Activated naive CD8-positive, alpha-beta T cell treated with anti-CD3 and anti-CD28 coated beads, Interleukin-2, amount 50 U/mL, for 16 hours (primary cell): ENCODE results near the gene PLEKHA7.

ENCODE experiments used
- DNase-seq: peaks from one replicate; pipeline ENCODE4 v3.0.0-alpha.2; 2020; ENCODE audit warnings: low read depth, low spot score

The PLEKHA7 gene

DNA sequence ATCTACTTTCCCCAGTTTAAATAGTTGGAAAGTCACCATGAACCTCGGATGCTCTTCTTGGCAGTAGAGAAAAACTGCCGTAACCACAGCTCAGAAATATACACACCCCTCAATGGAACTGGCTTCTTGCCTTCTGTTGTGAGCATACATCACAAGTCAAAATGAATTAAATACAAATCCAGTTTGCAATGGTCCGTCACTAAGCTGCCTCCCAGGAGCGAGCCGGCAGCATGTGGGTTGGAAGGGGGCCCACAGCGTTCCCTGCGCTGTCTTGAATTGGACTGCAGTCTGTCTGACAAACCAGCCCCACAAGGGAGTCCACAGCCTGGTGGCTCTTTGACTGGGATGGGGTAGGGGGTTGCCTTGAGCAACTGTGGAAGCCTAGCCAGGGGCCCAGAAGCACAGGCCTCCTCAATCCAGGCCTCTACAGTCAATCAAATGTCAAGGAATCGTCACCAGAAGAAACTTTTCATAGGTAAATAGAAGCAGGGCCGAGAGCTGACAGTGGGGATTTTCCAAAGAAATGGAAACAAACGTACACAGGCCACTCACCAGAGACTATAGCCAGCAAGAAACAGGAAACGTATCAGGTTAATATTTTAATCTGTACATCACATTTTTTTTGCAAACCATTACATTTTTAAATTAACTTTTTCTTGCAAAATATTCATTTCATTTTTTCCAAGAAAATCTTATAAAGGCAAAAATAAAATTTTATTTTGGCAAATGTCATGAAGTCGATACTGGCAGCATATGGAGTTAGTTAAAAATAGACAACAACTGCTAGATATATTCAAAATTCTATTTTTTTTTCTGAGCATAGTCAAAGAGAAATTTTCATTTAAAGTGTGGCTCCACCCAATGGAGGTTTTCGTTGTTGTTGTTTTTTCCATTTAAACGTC, 237.3 kb downstream of the PLEKHA7 start:
- no peak for DNase-seq

DNA sequence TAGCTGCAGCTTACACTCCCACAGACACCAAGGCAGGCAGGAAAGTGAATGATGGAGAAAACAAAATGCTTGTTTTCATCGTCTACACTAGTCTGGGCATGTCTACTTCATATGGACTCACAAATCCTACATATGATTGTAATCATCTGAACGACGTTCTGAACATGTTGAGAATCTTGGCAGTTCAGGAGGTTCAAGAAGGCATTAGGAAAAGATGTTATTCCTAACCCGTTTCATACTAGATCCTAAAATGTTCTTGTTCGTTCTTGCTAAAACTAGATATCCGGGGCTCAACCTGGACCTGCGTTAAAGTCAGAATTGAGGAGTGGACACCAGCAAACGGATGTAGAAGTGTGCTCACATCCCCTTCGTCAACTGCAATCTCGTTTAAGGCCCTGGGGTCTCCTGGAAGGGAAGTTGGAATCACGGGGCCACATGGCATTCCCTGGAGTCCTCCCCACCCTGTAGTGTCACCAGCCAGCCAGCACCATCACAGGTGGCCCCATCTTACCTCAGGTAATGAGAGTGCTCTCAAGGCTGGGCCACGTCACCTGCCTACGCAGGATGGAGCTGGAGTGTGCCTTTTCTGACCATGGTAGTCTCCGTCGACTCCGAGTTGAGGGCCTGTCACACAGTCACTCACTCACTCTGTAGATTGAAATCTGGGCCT, 238.5 kb downstream of the PLEKHA7 start:
- no peak for DNase-seq

DNA sequence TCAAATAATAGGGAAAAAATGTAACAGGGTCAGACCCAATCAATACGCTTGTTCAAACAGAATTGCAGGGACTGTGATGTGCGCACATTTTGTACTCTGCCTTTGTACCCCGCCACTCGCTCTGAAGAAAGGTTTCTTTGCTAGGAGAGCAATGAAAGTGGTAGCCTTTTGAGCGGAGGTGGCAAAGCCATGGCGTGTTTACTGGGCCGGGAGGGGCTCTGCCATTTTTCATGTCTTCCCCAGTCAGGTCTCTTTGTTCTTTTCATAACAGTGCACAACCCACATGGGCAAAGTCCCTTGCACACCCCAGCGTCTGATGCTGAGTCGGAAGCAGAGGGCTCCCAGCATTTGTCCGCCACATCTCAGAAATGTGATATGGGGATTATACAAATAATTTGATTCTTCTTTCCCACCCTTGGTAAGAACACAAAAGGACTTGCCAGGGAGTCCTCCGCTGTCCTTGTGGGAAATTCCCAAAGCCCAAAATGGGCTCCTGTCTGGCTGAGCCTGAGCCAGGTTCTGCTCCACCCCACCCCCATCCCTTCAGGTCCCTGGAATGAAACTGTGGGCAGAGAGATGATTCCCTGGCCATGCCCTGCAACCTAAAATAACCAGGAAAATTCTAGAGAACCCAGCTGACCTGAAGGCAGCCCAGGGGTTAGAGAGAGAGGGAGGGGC, 239.1 kb downstream of the PLEKHA7 start:
- no peak for DNase-seq

DNA sequence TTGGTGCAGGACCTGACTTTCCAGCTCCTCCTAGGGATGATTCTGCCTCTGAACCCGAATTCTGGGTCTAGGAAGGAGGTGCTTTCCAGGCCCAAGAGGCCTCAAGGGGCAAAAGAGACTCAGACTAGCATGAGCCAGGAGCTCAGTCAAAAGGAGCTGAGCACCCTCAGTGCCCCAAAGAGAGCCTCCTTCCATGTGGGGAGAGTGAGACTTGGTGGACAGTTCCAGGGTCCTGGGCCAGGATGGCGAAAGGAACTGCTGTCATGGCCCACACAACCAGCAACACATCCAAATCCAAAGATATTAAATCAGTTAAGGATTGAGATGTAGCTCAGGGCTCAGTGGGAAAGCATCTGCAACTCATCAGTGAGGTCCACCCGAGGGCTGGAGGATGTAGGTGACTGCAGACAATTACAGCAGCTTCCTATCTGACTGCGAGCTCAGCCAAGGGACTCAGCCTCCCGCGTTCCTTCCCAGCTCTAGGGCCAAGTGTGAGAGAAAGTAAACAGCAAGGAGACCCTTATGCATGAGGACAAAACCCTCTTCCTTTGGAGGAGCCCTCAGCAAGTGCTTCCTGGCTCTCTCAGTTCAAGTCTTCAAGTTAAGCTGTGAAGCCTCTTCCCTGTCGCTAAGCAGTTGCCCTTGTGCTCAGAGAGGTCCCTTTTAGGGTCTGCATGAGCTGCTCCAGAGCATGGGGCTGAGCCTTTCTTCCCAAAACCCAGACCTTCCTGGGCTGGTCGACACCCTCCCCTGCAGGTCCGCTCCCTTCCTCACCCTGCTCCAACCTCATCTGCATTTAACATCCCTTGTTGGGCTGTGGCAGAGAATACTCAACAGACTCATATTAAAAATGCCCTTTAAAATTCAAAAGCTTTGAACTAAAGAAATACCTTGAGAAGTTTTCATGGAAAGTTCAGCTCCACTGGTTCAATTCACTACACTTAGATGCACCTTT, 240.0 kb downstream of the PLEKHA7 start:
- DNase-seq, result no peak

DNA sequence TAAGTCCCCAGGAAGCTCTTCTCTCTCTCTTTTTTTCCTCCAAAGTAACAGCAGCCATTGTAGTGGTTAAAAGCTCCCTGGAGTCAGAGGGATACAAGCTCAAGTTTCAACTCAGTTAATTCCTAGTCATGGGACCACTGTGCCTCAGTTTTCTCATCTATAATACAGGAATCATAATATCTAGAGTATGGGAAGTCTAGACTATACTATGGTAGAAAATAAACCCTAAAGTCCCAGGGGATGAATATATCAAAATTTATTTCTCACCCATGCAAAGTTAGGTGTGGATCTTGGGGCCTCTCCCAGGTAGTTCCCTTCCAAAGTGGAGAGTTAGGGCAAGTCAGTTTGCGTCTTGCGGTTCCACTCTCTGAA, 242.1 kb downstream of the PLEKHA7 start:
- DNase-seq, result no peak

DNA sequence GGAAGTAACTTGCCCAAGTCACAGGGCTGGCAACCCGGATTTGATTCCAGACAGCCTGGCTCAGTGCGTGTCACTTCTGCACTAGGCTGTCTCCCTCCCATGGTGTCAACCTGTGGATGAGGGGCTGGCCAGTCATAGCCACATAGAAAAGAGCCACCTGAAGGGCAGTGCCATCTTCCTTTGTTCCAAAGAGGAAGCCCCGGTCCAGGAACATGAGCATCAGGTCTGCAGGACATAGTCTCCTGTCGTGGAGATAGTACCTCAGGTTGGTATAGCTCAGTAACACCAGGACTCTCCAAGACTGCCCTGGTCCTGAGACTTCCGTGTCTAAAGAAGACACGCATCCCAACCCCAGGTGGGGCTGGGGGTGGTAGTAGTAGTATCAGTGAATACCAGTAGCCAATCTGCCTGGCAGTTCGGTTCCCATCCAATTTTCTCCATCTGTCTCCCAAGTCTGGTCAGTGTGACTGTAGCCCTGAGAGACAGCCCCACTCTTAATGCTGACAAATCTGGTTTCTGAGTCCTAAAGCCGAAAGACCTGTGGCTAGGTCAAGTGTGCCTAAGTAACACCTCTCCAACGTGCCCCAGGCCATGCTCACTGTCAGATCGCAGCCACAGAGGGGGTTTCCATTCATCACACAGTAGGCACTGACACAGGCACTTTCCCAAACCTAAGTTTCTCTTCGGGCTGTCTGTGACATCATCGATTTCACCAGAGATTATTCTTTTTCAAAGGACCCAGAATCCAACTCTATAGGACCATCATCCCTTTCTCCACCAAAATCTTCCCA, 242.7 kb downstream of the PLEKHA7 start:
- DNase-seq, result no peak

DNA sequence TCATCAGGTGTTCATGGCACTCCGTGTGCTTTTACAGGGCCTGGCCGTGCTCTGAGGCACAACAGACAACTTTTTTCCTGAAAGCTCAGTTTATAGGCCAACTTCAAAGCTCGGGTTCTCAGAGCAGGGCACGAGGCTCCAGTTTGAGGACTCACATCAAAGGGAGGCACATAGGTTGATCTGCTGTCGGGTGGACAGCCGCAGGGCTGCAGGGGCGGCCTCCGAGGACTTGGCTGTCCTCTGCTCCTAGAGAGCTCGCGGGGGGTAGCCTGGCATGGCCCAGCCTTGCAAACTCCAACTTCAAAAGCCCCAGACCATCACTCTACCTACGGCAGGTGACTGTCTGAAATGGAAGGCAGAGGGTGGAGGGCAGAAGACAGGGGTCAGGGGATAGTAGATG, 244.2 kb downstream of the PLEKHA7 start:
- no peak for DNase-seq

DNA sequence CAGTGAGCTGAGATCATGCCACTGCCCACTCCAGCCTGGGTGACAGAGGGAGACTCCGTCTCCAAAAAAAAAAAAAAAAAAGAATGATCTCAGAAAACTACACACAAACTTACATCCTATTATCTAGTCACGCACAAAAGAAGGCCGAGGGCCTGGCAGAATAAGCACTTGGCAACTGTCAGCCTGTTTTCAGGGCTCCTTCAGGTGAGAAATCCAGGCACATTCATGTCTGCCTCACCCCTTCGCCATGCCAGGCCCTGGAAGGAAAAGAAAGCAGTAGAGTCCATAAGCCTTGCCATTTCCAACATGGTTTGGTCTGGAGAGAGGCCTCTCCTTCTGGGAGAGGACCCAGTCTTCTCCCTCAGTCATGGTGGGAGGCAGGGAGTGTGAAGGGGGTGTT, 244.8 kb downstream of the PLEKHA7 start:
- DNase-seq, result no peak

DNA sequence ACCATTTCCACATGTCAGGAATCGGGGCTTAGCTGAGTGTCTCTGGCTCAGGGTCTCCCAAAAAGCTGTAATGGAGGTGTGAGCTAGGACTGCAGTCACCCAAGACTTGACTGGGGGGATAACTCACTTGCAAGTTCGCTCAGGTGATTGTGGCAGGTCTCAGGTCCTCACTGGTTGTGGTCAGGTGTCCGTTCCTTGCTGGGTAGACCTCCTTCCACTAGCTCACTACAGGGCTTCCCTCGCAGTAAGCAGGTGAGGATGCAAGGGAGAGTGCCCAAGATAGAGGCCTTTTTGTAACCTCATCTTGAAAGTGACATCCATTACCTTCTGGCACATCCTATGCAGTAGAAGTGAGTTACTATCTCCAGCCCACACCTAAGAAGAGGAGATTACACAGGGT, 246.3 kb downstream of the PLEKHA7 start:
- no peak for DNase-seq

DNA sequence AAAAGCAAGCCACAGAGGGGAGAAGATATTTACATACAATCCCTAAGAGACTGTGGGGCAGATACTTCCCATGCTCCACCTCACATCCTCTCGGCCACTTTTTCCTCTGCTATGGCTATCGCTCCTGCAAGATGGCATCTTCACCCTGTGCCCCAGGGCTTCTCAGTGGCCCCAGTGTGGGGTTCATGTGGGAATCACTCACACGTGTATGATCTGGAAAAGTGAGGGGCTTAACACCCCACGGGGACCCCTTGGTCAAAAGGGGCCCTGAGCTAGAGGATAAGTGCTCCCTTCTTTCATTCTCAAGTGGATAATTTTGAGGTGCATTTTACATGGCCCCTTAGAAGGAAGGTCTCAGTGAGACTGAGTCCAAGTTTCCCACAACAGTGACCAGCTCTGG, 247.1 kb downstream of the PLEKHA7 start:
- DNase-seq, result no peak

DNA sequence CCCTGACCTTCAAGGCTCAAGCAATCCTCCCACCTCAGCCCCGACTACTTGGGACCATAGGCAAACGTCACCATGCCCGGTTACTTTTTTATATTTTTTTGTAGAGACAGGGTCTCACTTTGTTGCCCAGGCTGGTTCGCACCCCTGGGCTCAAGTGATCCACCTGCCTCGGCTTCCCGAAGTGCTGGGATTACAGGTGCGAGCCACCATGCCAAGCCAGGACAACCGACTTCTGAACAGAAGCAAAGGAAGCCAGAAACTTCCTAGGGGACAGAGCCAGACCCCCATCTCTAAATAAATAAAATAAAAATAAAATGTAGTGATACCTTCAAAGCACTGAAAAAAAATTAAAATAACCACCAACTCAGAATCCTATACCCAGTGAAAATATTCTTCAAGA, 249.3 kb downstream of the PLEKHA7 start:
- DNase-seq, result no peak

DNA sequence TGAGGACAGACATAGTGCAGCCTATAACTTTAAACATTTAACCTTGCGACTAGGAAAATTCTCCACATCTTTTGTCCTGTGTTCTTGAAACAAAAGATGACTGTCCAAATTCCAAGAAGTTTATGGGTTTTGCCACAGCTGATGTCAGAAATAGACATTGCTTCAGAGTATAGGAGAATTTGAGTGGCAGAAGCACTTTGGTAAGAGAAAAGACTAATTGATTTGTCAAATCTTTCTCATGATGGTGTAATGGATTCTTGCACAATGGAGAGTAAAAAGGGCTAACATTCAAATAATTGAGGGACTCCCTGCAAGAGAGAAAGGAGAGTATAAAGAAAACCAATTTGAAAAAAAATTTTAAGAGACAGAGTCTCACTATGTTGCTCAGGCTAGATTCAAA, 250.5 kb downstream of the PLEKHA7 start:
- no peak for DNase-seq

DNA sequence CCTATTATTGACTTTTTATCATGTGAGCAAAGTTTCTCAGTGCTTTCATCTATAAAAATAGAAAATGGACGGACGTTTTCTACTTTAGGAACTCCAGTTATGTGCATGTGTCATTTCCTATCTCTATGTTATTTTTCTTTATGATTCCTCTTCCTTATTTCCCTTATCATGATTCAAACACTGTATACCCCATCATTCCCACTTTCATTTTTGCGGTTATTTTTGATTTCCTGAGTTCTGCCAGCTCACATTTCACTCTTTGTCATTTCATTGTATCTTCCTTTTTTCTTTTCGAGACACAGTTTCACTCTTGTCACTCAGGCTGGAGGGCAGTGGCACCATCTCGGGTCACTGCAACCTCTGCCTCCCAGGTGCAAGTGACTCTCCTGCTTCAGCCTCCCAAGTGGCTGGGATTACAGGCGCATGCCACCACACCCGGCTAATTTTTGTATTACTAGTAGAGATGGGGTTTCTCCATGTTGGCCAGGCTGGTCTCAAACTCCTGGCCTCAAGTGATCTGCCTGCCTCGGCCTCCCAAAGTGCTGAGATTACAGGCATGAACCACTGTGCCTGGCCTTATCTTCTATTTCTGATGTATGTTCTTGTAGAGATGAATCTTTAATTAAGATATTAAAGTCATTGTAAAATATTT, 254.2 kb downstream of the PLEKHA7 start:
- no peak for DNase-seq

DNA sequence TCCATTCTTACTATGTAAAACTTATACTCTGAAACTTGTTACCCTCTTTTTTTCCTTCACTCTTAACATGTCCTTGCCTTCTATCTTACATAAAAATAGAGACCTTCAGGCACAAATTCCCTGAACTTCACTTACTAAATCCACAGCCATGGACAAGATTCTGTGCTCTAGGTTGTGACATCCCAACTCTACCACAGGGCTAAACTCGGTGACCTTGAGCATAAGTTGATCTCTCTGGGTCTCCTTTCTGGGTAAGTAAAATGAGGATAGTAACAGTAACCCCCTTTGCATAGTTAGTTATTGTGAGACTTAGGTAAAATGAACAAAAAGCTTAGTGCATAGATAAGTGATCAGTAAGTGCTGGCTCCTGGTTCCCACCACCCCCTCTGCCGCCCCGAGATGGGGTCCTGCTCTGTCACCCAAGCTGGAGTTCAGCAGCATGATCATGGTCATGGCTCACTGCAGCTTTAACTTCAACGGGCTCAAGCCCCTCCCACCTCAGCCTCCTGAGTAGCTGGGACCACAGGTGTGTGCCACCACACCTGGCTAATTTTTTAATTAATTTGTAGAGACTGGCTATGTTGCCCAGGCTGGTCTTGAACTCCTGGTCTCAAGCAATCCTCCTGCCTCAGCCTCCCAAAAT, 255.7 kb downstream of the PLEKHA7 start:
- DNase-seq, result no peak

DNA sequence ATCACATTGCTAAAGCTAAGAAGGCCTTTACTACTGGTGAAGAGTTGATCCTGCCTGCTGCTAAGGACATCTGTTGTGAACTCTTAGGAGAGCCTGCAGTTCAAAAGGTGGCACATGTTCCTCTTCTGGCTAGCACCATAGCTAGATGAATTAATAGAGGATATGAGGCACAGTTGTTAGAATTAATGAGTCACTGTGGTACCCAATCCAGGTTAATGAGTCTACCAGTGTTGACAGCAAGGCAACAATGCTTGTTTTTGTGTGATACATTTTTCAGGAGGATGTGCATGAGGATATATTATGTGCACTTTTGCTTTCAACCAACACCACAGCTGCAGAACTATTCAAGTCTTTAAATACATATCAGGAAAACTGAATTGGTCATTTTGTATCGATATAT, 263.8 kb downstream of the PLEKHA7 start:
- no peak for DNase-seq

DNA sequence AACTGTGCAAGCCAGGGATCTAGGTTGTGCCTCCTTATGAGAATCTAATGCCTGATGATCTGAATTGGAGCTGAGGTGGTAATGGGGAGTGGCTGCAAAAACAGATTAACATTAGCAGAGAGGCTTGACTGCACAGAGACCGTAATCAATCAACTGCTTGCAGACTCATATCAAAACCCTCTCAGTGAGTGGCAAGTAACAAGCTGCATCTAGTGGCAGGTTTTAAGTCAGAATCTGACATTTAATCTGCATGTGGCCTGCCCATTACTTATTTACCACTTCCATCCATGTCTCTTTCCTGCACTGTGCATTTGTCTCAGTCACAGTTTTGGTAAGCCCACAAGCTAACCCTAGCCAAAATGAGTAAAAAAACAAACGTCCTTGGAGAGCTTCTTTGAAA, 264.5 kb downstream of the PLEKHA7 start:
- DNase-seq, result no peak

DNA sequence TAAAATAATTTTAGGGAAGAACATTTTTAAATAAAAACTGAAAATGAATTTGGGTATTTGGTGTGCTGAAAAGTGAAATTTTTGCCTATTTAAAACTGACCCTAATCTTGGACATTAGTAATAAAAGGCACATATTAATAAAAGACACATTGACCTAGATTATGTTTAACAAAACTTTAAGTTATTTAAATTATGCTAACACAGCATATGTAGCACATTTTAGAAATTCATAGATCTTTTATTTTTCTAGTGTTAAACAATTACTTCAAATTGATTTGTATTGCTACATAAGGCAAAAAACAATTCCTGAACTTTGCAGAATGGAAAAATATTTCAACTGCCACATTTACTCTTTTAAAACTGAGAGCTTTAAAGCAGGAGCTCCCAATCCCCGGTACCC, 265.1 kb downstream of the PLEKHA7 start:
- DNase-seq, result no peak

DNA sequence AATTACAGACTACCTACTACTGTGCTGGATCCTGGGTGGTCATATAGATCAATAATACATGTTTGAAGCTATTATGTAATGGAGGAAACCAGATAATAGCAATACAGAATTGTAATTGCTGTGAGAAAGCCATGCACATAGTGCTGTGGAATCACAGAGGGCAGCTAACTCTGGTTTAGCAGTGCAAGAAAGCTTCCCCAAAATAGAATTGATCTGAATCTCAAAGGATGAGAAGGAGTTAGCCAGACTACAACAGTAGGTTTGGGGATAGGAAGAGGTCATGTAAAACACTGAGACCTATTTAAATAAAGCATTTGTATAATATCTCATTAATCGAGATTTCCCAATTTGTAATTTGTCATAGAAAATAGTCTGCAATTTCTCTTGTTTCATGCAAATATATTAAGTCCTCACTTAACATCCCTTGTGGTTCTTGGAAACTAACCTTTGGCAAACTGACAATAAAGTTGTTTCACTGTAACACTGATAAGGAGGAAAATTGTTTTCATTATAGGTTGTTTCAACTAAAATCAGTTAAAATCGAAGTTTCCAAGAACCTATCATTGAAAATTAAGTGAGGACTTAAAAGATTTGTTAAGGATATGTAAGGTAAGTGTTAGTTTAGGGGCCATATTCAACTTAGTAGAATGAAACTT, 268.1 kb downstream of the PLEKHA7 start:
- DNase-seq, result no peak

DNA sequence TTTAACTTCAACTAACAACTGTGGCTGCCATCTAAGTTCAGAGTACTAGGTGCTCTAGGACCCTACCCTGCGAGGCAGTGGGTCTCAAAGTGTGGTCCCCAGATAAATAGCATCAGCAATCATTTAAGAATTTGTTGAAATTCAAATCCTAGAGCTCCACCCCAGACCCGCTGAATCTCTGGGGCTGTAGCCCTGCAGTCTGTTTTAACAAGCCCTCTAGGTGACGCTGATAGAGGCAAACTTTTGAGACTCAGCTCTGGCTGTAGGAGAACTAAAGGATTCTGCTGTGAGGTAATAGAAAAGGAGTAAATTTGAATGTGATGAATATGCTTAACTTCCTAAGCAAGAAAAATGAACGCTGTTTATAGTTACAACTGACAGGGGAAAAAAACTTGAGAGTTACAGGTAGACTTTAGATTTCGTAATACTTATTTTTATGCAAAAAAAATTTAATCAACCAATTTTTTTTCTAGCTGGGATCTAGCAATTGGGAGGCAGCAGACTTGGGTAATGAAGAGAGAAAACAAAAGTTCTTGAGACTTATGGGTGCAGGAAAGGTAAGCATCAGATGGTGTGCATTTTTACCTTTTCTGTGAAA, 270.0 kb downstream of the PLEKHA7 start:
- DNase-seq, result no peak
